Stomach (tissue), 9 donors: Measurements from ENCODE around the gene RBM10. TPM values are rescaled to one million over a fixed set of nuclear protein-coding genes. Genes with fewer than 3 reads are reported as not detected.

Experiments
- DNase-seq, 2 donors: peaks; one replicate each; pipeline versions ENCODE4 v3.0.0 to v3.0.0-alpha.2; 2013 to 2019
- H3K27ac ChIP-seq, 5 donors: fragments of 200-600 bp in 4 of 5; sonication (generic) in 4 of 5; one replicate each; pipeline ENCODE4 v1.5.1; 2013 to 2019; ENCODE audit warnings: mild to moderate bottlenecking in 1 of 5, moderate library complexity in 1 of 5
- H3K27me3 ChIP-seq, 3 donors: fragments of 200-600 bp; sonication (generic); one replicate each; pipeline ENCODE4 v1.5.1; 2017 to 2019; ENCODE audit warnings: mixed run types in 1 of 3
- H3K36me3 ChIP-seq, 4 donors: fragments of 200-600 bp; sonication (generic); 1 replicate in 3 of 4; 2 replicates in 1 of 4; pipeline ENCODE4 v1.5.1; 2016 to 2019
- H3K4me1 ChIP-seq, 4 donors: fragments of 200-600 bp; sonication (generic); one replicate each; pipeline ENCODE4 v1.5.1; 2016 to 2019
- H3K4me3 ChIP-seq, 4 donors: fragments of 200-600 bp; sonication (generic) in 3 of 4; one replicate each; pipeline ENCODE4 v1.5.1; 2016 to 2019; ENCODE audit warnings: mild to moderate bottlenecking in 1 of 4
- H3K9me3 ChIP-seq, 4 donors: fragments of 200-600 bp; sonication (generic); one replicate each; pipeline ENCODE4 v1.5.1; 2016 to 2019
- EP300 ChIP-seq: sonication (generic); formaldehyde crosslinking; IDR thresholded peaks from one replicate; pipeline ENCODE4 v1.6.1; 2017; ENCODE audit warnings: antibody characterized with exemption
- POLR2A ChIP-seq, 4 donors: fragments of 450-650 bp; IDR thresholded peaks; one replicate each; pipeline ENCODE4 v1.6.1; 2016; ENCODE audit warnings: antibody characterized with exemption in 4 of 4, control low read depth in 2 of 4, mild to moderate bottlenecking in 1 of 4, moderate library complexity in 1 of 4
- POLR2AphosphoS5 ChIP-seq, 3 donors: sonication (generic); formaldehyde crosslinking; IDR thresholded peaks; one replicate each; pipeline ENCODE4 v1.6.1; 2016; ENCODE audit warnings: antibody characterized with exemption in 3 of 3
- WGBS, 5 donors: extraction: QIAGEN DNeasy Blood & Tissue Kit in 3 of 5; methylation state at CpG; one replicate each; pipeline versions ENCODE4 v1.1.5 to v1.1.7; 2013 to 2018; 5-methylcytosine and 5-hydroxymethylcytosine counted together
- intact Hi-C: fragments of 100-400 bp; cut with DNase I; formaldehyde crosslinking; loops from one replicate; pipeline ENCODE4 v1.15.1; 2023; ENCODE audit warnings: low total_unique reads
- polyA plus RNA-seq, 3 donors: library from polyadenylated mRNA; stranded (reverse); fragments of 200-250 nt; gene quantifications; one replicate each; pipeline ENCODE4 v1.2.3, GENCODE V29; 2013
- total RNA-seq, 5 donors: library from RNA; depleted of rRNA; stranded (reverse); fragments of >200 nt; gene quantifications; one replicate each; pipeline versions ENCODE4 v1.1.0 to v1.2.3, GENCODE V29; 2014 to 2016
- TF ChIP-seq, protein P1 (sequence below), 7 experiments: fragments of 450-650 bp in 4 of 7; fragments of 200-600 bp in 3 of 7; sonication (generic) in 3 of 7; IDR thresholded peaks; one replicate each; pipeline ENCODE4 v1.5.1; 2016 to 2019; ENCODE audit warnings: antibody characterized with exemption in 7 of 7, control low read depth in 2 of 7, mild to moderate bottlenecking in 1 of 7
- donor health status: healthy with polysubstance abuse.
- donor health status: Bipolar disorder and iron deficiency.
- donor health status: healthy.

Gene RBM10
- total and polyA plus RNA-seq, 8 donors = 1.8 to 51.3 (median 24.9) TPM

DNA sequence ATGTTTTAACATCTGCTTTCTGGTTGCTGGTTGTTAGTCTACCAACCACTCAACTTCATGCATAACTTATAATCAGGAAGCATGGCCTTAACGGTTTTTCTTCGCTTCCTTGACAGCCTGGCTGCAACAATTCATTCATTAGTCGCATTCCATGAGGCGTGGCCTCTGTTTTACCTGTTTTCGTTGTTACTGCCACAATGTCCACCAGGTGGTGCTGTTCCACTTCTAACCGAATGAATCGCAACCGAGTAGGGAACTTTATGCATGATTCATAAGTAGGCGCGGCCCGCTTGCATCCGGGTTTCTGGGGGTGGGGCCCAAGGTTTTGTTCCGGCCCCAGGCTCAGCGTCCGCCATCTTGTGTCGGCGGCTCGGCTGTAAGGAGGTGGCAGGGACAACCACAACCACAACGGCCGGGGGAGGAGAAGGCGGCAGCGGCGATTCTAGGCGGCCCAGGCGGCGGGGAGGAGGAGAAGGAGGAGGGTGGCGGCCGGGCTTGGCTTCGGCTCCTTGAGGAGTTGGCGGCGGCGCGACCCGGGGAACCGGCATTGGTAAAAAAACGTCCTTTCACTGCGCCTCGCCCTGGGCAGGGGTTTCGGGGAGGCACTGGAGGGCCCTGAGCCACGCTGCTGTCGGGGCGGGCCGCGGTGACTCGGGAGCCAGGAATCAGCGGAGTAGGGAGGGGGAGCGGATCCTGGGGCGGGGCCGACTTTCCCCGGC is 48.6 kb downstream of the RBM10 start, which contains the start of gene UBA1:
Gene UBA1, plus strand, starts transcription at position 355 of the 719 bp plus-strand sequence. CDS start 4,974 bp downstream, outside the sequence.
- TF ChIP-seq, protein P1, sequence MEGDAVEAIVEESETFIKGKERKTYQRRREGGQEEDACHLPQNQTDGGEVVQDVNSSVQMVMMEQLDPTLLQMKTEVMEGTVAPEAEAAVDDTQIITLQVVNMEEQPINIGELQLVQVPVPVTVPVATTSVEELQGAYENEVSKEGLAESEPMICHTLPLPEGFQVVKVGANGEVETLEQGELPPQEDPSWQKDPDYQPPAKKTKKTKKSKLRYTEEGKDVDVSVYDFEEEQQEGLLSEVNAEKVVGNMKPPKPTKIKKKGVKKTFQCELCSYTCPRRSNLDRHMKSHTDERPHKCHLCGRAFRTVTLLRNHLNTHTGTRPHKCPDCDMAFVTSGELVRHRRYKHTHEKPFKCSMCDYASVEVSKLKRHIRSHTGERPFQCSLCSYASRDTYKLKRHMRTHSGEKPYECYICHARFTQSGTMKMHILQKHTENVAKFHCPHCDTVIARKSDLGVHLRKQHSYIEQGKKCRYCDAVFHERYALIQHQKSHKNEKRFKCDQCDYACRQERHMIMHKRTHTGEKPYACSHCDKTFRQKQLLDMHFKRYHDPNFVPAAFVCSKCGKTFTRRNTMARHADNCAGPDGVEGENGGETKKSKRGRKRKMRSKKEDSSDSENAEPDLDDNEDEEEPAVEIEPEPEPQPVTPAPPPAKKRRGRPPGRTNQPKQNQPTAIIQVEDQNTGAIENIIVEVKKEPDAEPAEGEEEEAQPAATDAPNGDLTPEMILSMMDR (IDR thresholded peaks at IDR 0.05) = peak in 5 of 7 experiments; percentile 58 to 99 (median 70)
- TF ChIP-seq POLR2AphosphoS5 (IDR thresholded peaks at IDR 0.05) (peak; percentile 75 to 86 (median 78)), EP300 (no peak), POLR2A (IDR thresholded peaks at IDR 0.05) (peak in 1 of 4 donors; percentile 49)
- no peaks in the 10 kb centered on the region for H3K9me3 ChIP-seq
- peaks cover 0 to 12% (median 0%) of the 10 kb centered on the region in 3 donors for H3K27me3 ChIP-seq
- H3K27ac ChIP-seq = peak within 1 kb of the TSS; percentile 95 to 98 (median 96)
- 0 to 1% (median 0%) methylated on average over 25 to 50 of the region's 50 CpGs for WGBS, 5 donors
- peaks cover 0 to 10% (median 8%) of the 10 kb centered on the region in 4 donors for H3K36me3 ChIP-seq
- peaks cover 20 to 72% (median 65%) of the 10 kb centered on the region in 4 donors for H3K4me1 ChIP-seq
- peak; percentile 98 to 99 for DNase-seq
- H3K4me3 ChIP-seq = peak within 1 kb of the TSS; percentile 51 to 73 (median 68)
- intact Hi-C loops = loop anchor here (10.0 kb wide), 2 partner anchors 191 to 331 kb away; no protein-coding TSS in a partner anchor

DNA sequence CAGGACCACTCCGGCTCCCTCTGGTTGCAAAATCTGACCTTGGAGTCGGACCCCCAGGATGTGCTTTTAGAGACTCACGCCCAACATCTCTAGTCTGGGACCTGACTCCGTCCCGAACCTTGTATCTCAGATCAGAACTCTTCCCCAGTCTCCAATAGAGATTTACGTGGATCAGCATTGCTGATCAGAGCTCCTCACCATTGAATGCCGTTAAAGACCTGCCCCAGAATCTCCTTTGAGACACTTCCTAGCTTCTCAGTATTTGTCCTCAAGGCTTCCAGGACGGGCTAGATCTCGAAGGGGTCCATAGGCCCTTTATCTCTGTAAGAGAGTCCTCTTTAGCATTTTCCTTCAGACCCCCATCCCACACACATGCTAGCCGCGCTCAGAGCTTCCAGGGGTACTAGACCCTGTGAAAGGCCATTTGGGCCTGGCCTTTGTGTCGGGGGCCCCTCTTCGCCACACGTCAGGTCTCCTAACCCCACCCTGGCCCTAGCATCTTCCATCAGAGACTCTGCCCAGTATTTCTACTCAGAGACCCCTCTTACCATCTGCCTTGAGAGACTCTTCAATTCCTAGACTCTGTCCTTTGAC is 49.3 kb downstream of the RBM10 start:
- H3K27me3 ChIP-seq = peaks cover 0 to 12% (median 0%) of the 10 kb centered on the region in 3 donors
- peak overlapping the region; percentile 51 to 73 (median 68) for H3K4me3 ChIP-seq
- no peak for TF ChIP-seq EP300
- H3K9me3 ChIP-seq = no peaks in the 10 kb centered on the region
- intact Hi-C loops = loop anchor here (10.0 kb wide), 2 partner anchors 191 to 331 kb away; no protein-coding TSS in a partner anchor
- WGBS, 5 donors = 1 to 22% (median 6%) methylated on average over 12 to 14 of the region's 14 CpGs
- H3K36me3 ChIP-seq = peaks cover 4 to 16% (median 14%) of the 10 kb centered on the region in 4 donors
- H3K4me1 ChIP-seq = peaks cover 20 to 74% (median 65%) of the 10 kb centered on the region in 4 donors
- no peak for DNase-seq
- peak overlapping the region; percentile 95 to 98 (median 96) for H3K27ac ChIP-seq

DNA sequence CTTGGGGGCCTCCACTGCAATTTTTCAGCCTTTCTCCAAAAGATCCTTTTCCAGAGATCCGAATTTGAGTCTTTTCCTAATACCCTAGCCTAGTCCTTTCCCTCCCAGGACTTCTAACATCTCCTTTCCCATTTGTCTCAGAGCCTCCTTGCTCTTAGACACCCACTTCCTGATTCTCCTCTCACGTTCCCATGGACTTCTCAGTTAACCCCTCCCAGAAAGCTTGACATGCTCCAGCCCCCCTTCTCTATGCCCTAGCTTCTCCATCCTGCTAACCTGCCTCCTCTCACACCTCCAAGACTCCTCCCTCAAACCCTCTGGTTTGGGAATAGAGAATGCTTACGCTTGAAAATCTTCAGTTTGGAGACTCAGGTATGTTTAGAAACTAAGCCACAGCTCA is 51.1 kb downstream of the RBM10 start:
- peaks cover 20 to 64% (median 60%) of the 10 kb centered on the region in 4 donors for H3K4me1 ChIP-seq
- WGBS, 5 donors = 32 to 60% (median 46%) methylated on average over 3 of the region's 3 CpGs
- no peak for DNase-seq
- peaks cover 23 to 34% (median 32%) of the 10 kb centered on the region in 4 donors for H3K36me3 ChIP-seq
- TF ChIP-seq POLR2AphosphoS5 (IDR thresholded peaks at IDR 0.05) (no peak), POLR2A (IDR thresholded peaks at IDR 0.05) (no peak), EP300 (no peak)
- TF ChIP-seq, protein P1 (IDR thresholded peaks at IDR 0.05) = no peak
- peaks cover 0 to 4% (median 0%) of the 10 kb centered on the region in 3 donors for H3K27me3 ChIP-seq
- no peaks in the 10 kb centered on the region for H3K9me3 ChIP-seq
- peak overlapping the region in 2 of 4 donors; percentile 51 to 71 for H3K4me3 ChIP-seq
- H3K27ac ChIP-seq = peak overlapping the region in 2 of 5 donors; percentile 1 to 11
- intact Hi-C loops = loop anchor here (10.0 kb wide), 2 partner anchors 189 to 329 kb away; no protein-coding TSS in a partner anchor

DNA sequence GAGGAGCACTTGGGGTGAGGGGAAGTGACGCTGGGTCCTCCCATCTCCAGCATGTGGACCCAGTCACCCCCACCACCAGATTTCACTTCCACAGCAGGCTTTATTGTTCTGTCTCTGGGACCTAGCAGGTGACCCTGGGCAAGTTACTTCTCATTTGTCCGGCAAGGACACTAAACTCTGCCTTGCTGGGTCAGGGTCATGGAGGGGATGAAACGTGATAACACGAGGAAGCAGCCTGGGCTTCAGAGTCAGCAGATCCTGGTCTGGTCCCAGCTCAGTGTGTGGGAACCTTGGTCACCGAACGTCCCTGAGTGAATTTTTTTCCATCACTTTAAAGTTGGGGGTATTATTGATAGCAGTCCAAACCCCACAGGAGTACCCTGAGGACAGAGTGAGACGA is 52.5 kb downstream of the RBM10 start:
- Histone ChIP-seq H3K27ac (no peak overlapping the region), H3K4me1 (peaks cover 20 to 56% (median 48%) of the 10 kb centered on the region in 4 donors), H3K4me3 (peak overlapping the region in 2 of 4 donors; percentile 0 to 51), H3K9me3 (no peaks in the 10 kb centered on the region), H3K27me3 (no peaks in the 10 kb centered on the region), H3K36me3 (peaks cover 37 to 49% (median 47%) of the 10 kb centered on the region in 4 donors)
- DNase-seq = no peak
- intact Hi-C loops = loop anchor here (10.0 kb wide), 2 partner anchors 187 to 327 kb away; no protein-coding TSS in a partner anchor
- no peak for TF ChIP-seq EP300
- no peak for TF ChIP-seq POLR2A (IDR thresholded peaks at IDR 0.05)
- no peak for TF ChIP-seq POLR2AphosphoS5 (IDR thresholded peaks at IDR 0.05)
- TF ChIP-seq, protein P1 (IDR thresholded peaks at IDR 0.05) = no peak
- WGBS, 5 donors = 39 to 69% (median 50%) methylated on average over 7 of the region's 7 CpGs
